IMR-90 (cell line): ENCODE measurements around the gene STAT1. TPM values are rescaled to one million over a fixed set of nuclear protein-coding genes. Genes with fewer than 3 reads are reported as not detected.

ENCODE experiments used
- ATAC-seq: fragments of 200-7000 bp; cut with Tn5 transposase; 2 replicates; pipeline ENCODE4 v1.9.1; 2020; ENCODE audit warnings: low read depth, mild to moderate bottlenecking, moderate library complexity
- BruUV-seq: library from RNA; stranded (reverse); fragments of 400-500 nt; replicated peaks from 2 replicates; lab custom pipeline; 2021; lab: Mats Ljungman, UMichigan
- CTCF ChIA-PET: fragments of 300-600 bp; formaldehyde crosslinking; extraction: SDS; loops from one replicate; lab custom pipeline; 2021; ENCODE audit warnings: antibody characterized with exemption; lab: Yijun Ruan, JAX
- POLR2A ChIA-PET: fragments of 300-600 bp; sonication (Branson Sonifier 250); formaldehyde crosslinking; loops from one replicate; lab custom pipeline; 2022; ENCODE audit warnings: antibody characterized with exemption; ENCODE audit not compliant: unreplicated experiment; lab: Charles Lee
- DNase-seq: peaks from one replicate; pipeline ENCODE4 v3.0.0; 2013
- H2AFZ ChIP-seq: replicated peaks from 2 replicates; pipeline ENCODE3; 2013; ENCODE audit warnings: low read length, mild to moderate bottlenecking; ENCODE audit not compliant: poor library complexity
- H2AK5ac ChIP-seq: 2 replicates; pipeline ENCODE4 v1.6.1; 2013; ENCODE audit warnings: low read depth, low read length, inconsistent platforms
- H2AK9ac ChIP-seq: replicated peaks from 2 replicates; pipeline ENCODE3; 2013; ENCODE audit warnings: mild to moderate bottlenecking, low read depth, low read length, moderate library complexity; ENCODE audit not compliant: poor library complexity
- H2BK120ac ChIP-seq: 2 replicates; pipeline ENCODE4 v1.6.1; 2013; ENCODE audit warnings: low read depth, low read length, inconsistent platforms
- H2BK15ac ChIP-seq: 3 replicates; pipeline ENCODE4 v1.6.1; 2013; ENCODE audit warnings: low read depth, low read length, inconsistent platforms
- H2BK20ac ChIP-seq: 2 replicates; pipeline ENCODE4 v1.6.1; 2013; ENCODE audit warnings: low read depth, mild to moderate bottlenecking, inconsistent platforms, low read length, moderate library complexity
- H2BK5ac ChIP-seq: 2 replicates; pipeline ENCODE4 v1.6.1; 2013; ENCODE audit warnings: mild to moderate bottlenecking, low read depth, low read length, inconsistent platforms; ENCODE audit not compliant: poor library complexity, severe bottlenecking
- H3K14ac ChIP-seq: replicated peaks from 2 replicates; pipeline ENCODE4 v1.6.1; 2013; ENCODE audit warnings: low read depth, low read length, inconsistent platforms
- H3K18ac ChIP-seq: 2 replicates; pipeline ENCODE4 v1.6.1; 2013; ENCODE audit warnings: low read depth, low read length, control low read depth
- H3K23ac ChIP-seq: 2 replicates; pipeline ENCODE4 v1.6.1; 2013; ENCODE audit warnings: low read depth, low read length, inconsistent platforms
- H3K27ac ChIP-seq: 2 replicates; pipeline ENCODE4 v1.5.1; 2013; ENCODE audit warnings: mild to moderate bottlenecking, control low read depth, low read length; ENCODE audit not compliant: insufficient read depth
- H3K27me3 ChIP-seq: 2 replicates; pipeline ENCODE4 v1.6.1; 2013; ENCODE audit warnings: low read length; ENCODE audit not compliant: control insufficient read depth, insufficient read depth
- H3K36me3 ChIP-seq: 2 replicates; pipeline ENCODE4 v1.6.1; 2013; ENCODE audit warnings: low read length, mixed read lengths; ENCODE audit not compliant: control insufficient read depth, insufficient read depth
- H3K4ac ChIP-seq: 2 replicates; pipeline ENCODE4 v1.6.1; 2013; ENCODE audit warnings: low read depth, low read length, inconsistent platforms
- H3K4me1 ChIP-seq: 2 replicates; pipeline ENCODE4 v1.6.1; 2013; ENCODE audit warnings: low read length, mixed read lengths; ENCODE audit not compliant: control insufficient read depth, insufficient read depth
- H3K4me2 ChIP-seq: 2 replicates; pipeline ENCODE4 v1.6.1; 2013; ENCODE audit warnings: low read depth, mild to moderate bottlenecking, control low read depth, low read length, moderate library complexity
- H3K4me3 ChIP-seq: 2 replicates; pipeline ENCODE4 v1.5.1; 2013; ENCODE audit warnings: low read depth, mild to moderate bottlenecking, control low read depth, low read length, moderate library complexity; ENCODE audit not compliant: insufficient read depth
- H3K56ac ChIP-seq: 2 replicates; pipeline ENCODE4 v1.6.1; 2013; ENCODE audit warnings: low read length, inconsistent platforms; ENCODE audit not compliant: insufficient read depth; ENCODE audit errors: extremely low read depth
- H3K79me1 ChIP-seq, 2 experiments: 2 replicates each; pipeline ENCODE4 v1.6.1; 2013; ENCODE audit warnings: low read length in 2 of 2, inconsistent platforms in 1 of 2, low read depth in 1 of 2
- H3K9ac ChIP-seq: 2 replicates; pipeline ENCODE4 v1.6.1; 2013; ENCODE audit warnings: low read depth, low read length, control low read depth
- H3K9me1 ChIP-seq: 2 replicates; pipeline ENCODE4 v1.6.1; 2013; ENCODE audit warnings: low read length, inconsistent platforms; ENCODE audit not compliant: insufficient read depth
- H3K9me3 ChIP-seq: 2 replicates; pipeline ENCODE4 v1.6.1; 2013; ENCODE audit warnings: low read length; ENCODE audit not compliant: control insufficient read depth, insufficient read depth
- H4K20me1 ChIP-seq: 2 replicates; pipeline ENCODE4 v1.6.1; 2013; ENCODE audit warnings: low read length, inconsistent platforms; ENCODE audit not compliant: insufficient read depth
- H4K5ac ChIP-seq: 2 replicates; pipeline ENCODE4 v1.6.1; 2013; ENCODE audit warnings: mild to moderate bottlenecking, low read depth, low read length, control low read depth
- H4K8ac ChIP-seq, 2 experiments: 2 replicates each; pipeline ENCODE4 v1.6.1; 2013; ENCODE audit warnings: low read depth in 2 of 2, low read length in 2 of 2, control low read depth in 1 of 2, inconsistent platforms in 1 of 2
- H4K91ac ChIP-seq: 2 replicates; pipeline ENCODE4 v1.6.1; 2013; ENCODE audit warnings: low read depth, low read length, inconsistent platforms; ENCODE audit not compliant: insufficient read depth
- FOS ChIP-seq: fragments of 150-350 bp; IDR thresholded peaks from 2 replicates; pipeline ENCODE4 v1.6.1; 2016; ENCODE audit warnings: low read depth, low read length
- POLR2A ChIP-seq: IDR thresholded peaks from 2 replicates; pipeline ENCODE4 v1.6.1; 2012; ENCODE audit warnings: mild to moderate bottlenecking, low read depth, low read length
- WGBS, 2 experiments: methylation state at CpG; one replicate each; pipeline versions ENCODE4 v1.1.5 to v1.1.7; 2013; ENCODE audit warnings: missing lambda C conversion rate in 2 of 2; ENCODE audit not compliant: insufficient read length in 1 of 2; ENCODE audit errors: extremely low coverage in 2 of 2; 5-methylcytosine and 5-hydroxymethylcytosine counted together
- dilution Hi-C: fragments of 300-500 bp; cut with HindIII; formaldehyde crosslinking; loops from one replicate; pipeline ENCODE4 v1.14.3; 2018; ENCODE audit warnings: low sequenced_read_pairs; ENCODE audit not compliant: unreplicated experiment
- in situ Hi-C: fragments of 300-500 bp; cut with MboI; formaldehyde crosslinking; loops from 3 replicates; pipeline ENCODE4 v1.14.3; 2019; ENCODE audit warnings: low sequenced_read_pairs, inconsistent platforms, mixed read lengths
- intact Hi-C: fragments of 100-400 bp; cut with micrococcal nuclease; formaldehyde crosslinking; loops from 2 replicates; pipeline ENCODE4 v1.10.0; 2022
- polyA plus RNA-seq, 3 experiments: library from polyadenylated mRNA; depleted of rRNA; stranded (reverse); fragments of >200 nt; gene quantifications; 2 replicates each; pipeline ENCODE4 v1.2.3, GENCODE V29; 2012; ENCODE audit warnings: low replicate concordance in 1 of 3
- total RNA-seq: library from RNA; depleted of rRNA; stranded (reverse); fragments of >200 nt; gene quantifications from 2 replicates; pipeline ENCODE4 v1.2.3, GENCODE V29; 2012

The STAT1 gene
- total and polyA plus RNA-seq, 2 of the 4 experiments (the other 2 are of a cell fraction), result 43.2 to 67.9 TPM

GRCh38 chr2:190948671-190949070, 65.3 kb downstream of the STAT1 start:
- H2BK5ac ChIP-seq, result no peak overlapping the region
- no peak overlapping the region for H4K8ac ChIP-seq
- no peak overlapping the region for H3K23ac ChIP-seq
- H2AK5ac ChIP-seq, result peak overlapping the region; percentile 65; the same call in 1 of the 2 replicates
- peak overlapping the region; percentile 48 for H3K4me2 ChIP-seq
- peak overlapping the region; percentile 51; the same call in 1 of the 2 replicates for H4K5ac ChIP-seq
- WGBS, 2 experiments, result 72% methylated on average over 2 of the region's 2 CpGs; no CpG with 5 or more reads in 1 of the 2 experiments
- H2BK120ac ChIP-seq, result no peak overlapping the region
- no peak overlapping the region for H3K9ac ChIP-seq
- peak; percentile 8; the same call in 1 of the 2 replicates for TF ChIP-seq POLR2A
- no peak for TF ChIP-seq FOS
- in situ Hi-C loops (no loop called here), intact Hi-C loops (loop anchor here (5.0 kb wide), 1 partner anchor 166 kb away; no protein-coding TSS in a partner anchor), dilution Hi-C loops (no loop called here)
- H2BK20ac ChIP-seq, result 0 out of 2 replicates have a peak overlapping the region, but pooled peaks have one; percentile 2
- POLR2A ChIA-PET, result no interaction called here
- BruUV-seq, result no TSS peak
- H3K4me1 ChIP-seq, result peaks cover 4% of the 10 kb centered on the region
- peaks cover 9% of the 10 kb centered on the region; the same call in 1 of the 2 replicates for H3K9me1 ChIP-seq
- DNase-seq (peak; percentile 49), ATAC-seq (no peak)
- no peak overlapping the region for H4K91ac ChIP-seq
- no peaks in the 10 kb centered on the region for H3K79me1 ChIP-seq
- CTCF ChIA-PET, result interaction anchor here (1.2 to 1.5 kb wide), 3 partner anchors 9 to 99 kb away, joined by 3 to 4 read pairs (median 3); no protein-coding TSS in a partner anchor
- no peak overlapping the region for H2AK9ac ChIP-seq
- H3K56ac ChIP-seq, result no peak overlapping the region
- peak overlapping the region; percentile 63; the same call in 1 of the 2 replicates for H3K18ac ChIP-seq
- H2BK15ac ChIP-seq, result 0 out of 3 replicates have a peak overlapping the region, but pooled peaks have one; percentile 5
- no peaks in the 10 kb centered on the region for H3K36me3 ChIP-seq
- H3K27ac ChIP-seq, result no peak overlapping the region
- H2AFZ ChIP-seq, result no peak overlapping the region
- H3K14ac ChIP-seq, result no peak overlapping the region
- H4K20me1 ChIP-seq, result no peaks in the 10 kb centered on the region; the same call in 1 of the 2 replicates
- H3K4ac ChIP-seq, result peak overlapping the region; percentile 17; the same call in 1 of the 2 replicates
- H3K4me3 ChIP-seq, result no peak overlapping the region
- no peaks in the 10 kb centered on the region for H3K27me3 ChIP-seq
- no peaks in the 10 kb centered on the region for H3K9me3 ChIP-seq
